ENCODE results near the gene DLG2.

DLG2 gene

DNA sequence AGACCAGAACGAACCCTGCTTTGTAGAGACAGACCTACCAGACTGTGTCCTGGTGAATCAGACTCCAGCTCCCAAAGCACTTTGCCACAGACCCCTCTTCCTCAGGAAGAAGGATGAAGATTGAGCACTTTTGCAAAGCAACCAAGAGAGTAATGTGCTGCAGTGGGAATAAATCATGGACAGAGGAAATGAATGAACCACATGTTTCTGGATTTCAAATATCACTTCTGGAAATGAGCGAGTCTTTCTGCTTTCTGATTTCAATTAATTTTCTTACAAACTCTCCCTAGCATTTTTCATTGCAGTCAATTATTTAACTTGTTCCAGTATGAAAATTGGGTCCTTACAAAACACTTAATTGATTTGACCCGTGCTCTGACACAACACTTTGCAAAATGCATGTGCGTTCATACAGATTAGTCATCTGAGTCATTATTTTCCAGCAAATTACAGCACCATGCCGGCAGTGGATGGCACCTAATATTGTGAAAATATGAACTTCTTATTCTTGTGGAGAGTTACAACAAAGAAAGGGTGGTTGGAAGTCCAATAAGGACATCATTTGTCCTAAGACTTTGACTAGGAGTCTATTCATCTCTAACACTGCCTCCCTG lies 2025.1 kb downstream of the DLG2 start:
- no peaks in the 10 kb centered on the region for H3F3A ChIP-seq (ENCODE audit: control insufficient read depth, insufficient read depth)
- H3K36me3 ChIP-seq (ENCODE audit: control insufficient read depth, low read length) = no peaks in the 10 kb centered on the region
- no peaks in the 10 kb centered on the region for H3K27me3 ChIP-seq (ENCODE audit: control insufficient read depth, low read length)
- H3K27ac ChIP-seq (ENCODE audit: low read depth, low read length) = no peak overlapping the region
- no peak overlapping the region for H3K4me3 ChIP-seq (ENCODE audit: low read length)
- no peak for TF ChIP-seq EZH2phosphoT487 (IDR thresholded peaks at IDR 0.05; ENCODE audit: borderline replicate concordance, low read length)
- TF ChIP-seq, protein P1, sequence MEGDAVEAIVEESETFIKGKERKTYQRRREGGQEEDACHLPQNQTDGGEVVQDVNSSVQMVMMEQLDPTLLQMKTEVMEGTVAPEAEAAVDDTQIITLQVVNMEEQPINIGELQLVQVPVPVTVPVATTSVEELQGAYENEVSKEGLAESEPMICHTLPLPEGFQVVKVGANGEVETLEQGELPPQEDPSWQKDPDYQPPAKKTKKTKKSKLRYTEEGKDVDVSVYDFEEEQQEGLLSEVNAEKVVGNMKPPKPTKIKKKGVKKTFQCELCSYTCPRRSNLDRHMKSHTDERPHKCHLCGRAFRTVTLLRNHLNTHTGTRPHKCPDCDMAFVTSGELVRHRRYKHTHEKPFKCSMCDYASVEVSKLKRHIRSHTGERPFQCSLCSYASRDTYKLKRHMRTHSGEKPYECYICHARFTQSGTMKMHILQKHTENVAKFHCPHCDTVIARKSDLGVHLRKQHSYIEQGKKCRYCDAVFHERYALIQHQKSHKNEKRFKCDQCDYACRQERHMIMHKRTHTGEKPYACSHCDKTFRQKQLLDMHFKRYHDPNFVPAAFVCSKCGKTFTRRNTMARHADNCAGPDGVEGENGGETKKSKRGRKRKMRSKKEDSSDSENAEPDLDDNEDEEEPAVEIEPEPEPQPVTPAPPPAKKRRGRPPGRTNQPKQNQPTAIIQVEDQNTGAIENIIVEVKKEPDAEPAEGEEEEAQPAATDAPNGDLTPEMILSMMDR (IDR thresholded peaks at IDR 0.05; ENCODE audit: low read depth, low read length, poor library complexity, severe bottlenecking) = no peak
- no peak overlapping the region for H3K4me2 ChIP-seq (ENCODE audit: low read length)
- no peaks in the 10 kb centered on the region for H3K9me2 ChIP-seq (replicated peaks; ENCODE audit: control insufficient read depth, low read length)
- H3K4me1 ChIP-seq (ENCODE audit: control insufficient read depth, low read length) = peaks cover 24% of the 10 kb centered on the region
- H4K20me1 ChIP-seq (ENCODE audit: control insufficient read depth, insufficient read depth, low read depth, low read length) = no peaks in the 10 kb centered on the region
- no peaks in the 10 kb centered on the region for H3K9me3 ChIP-seq (ENCODE audit: control insufficient read depth, insufficient read depth, low read length)
- H3K79me2 ChIP-seq (ENCODE audit: control insufficient read depth, low read length) = no peaks in the 10 kb centered on the region

DNA sequence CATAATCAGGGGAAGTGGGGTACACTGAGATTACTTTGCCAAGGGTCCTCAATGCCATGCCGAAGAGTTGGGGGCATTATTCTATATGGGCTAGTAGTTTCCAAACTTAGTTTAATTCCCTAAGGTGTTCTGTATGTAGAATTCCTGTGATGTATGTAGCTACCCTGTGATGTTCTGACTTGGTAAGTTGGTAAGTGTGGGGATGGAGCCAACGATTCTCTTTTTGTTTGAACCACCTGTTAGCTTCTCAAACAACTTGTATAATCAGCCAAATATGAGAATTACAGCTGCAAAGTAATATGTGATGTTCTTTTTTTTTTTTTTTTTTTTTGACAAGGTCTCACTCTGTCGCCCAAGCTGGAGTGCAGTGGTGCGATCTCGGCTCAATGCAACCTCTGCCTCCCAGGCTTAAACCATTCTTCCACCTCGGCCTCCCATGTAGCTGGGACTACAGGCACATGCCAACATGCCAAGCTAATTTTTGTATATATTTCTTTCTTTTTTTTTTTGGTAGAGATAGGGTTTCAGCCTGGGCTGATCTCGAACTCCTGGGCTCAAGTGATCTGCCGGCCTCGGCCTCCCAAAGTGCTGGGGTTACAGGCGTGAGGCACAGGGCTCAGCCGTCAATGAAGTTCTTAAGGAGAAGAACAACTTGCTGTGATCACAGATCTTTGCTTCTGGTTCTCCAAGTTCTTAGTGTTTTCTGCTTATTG lies 2025.8 kb downstream of the DLG2 start:
- H3K27me3 ChIP-seq (ENCODE audit: control insufficient read depth, low read length) = no peaks in the 10 kb centered on the region
- no peak overlapping the region for H3K4me3 ChIP-seq (ENCODE audit: low read length)
- no peak overlapping the region for H3K27ac ChIP-seq (ENCODE audit: low read depth, low read length)
- no peak overlapping the region for H3K4me2 ChIP-seq (ENCODE audit: low read length)
- TF ChIP-seq, protein P1 (IDR thresholded peaks at IDR 0.05; ENCODE audit: low read depth, low read length, poor library complexity, severe bottlenecking) = no peak
- TF ChIP-seq EZH2phosphoT487 (IDR thresholded peaks at IDR 0.05; ENCODE audit: borderline replicate concordance, low read length) = no peak
- no peaks in the 10 kb centered on the region for H3K9me3 ChIP-seq (ENCODE audit: control insufficient read depth, insufficient read depth, low read length)
- no peaks in the 10 kb centered on the region for H4K20me1 ChIP-seq (ENCODE audit: control insufficient read depth, insufficient read depth, low read depth, low read length)
- H3K4me1 ChIP-seq (ENCODE audit: control insufficient read depth, low read length) = peaks cover 24% of the 10 kb centered on the region
- no peaks in the 10 kb centered on the region for H3K36me3 ChIP-seq (ENCODE audit: control insufficient read depth, low read length)
- no peaks in the 10 kb centered on the region for H3F3A ChIP-seq (ENCODE audit: control insufficient read depth, insufficient read depth)
- H3K79me2 ChIP-seq (ENCODE audit: control insufficient read depth, low read length) = no peaks in the 10 kb centered on the region
- H3K9me2 ChIP-seq (replicated peaks; ENCODE audit: control insufficient read depth, low read length) = no peaks in the 10 kb centered on the region

DNA sequence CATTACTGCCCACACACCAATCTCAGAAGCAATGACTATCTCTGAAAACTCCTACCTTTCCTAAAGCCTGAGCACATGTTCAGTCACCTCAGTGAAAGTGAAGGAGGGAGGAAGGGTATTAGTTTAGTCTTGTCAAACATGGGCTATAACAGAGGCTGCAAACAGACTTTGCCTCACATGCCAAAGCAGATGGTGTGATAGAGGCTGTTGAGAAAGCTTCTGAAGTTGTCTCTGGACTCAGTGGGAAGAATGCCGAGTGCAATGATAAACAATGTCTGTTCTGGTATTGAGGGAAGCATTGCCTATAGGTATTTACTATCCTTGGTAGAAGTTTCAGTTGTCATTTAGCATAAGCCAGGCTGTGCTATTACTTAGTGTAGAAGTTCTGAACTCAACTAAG lies 2026.5 kb downstream of the DLG2 start:
- Histone ChIP-seq H4K20me1 (ENCODE audit: control insufficient read depth, insufficient read depth, low read depth, low read length) (no peaks in the 10 kb centered on the region), H3K27me3 (ENCODE audit: control insufficient read depth, low read length) (no peaks in the 10 kb centered on the region), H3K4me3 (ENCODE audit: low read length) (no peak overlapping the region), H3K4me2 (ENCODE audit: low read length) (no peak overlapping the region), H3F3A (ENCODE audit: control insufficient read depth, insufficient read depth) (no peaks in the 10 kb centered on the region), H3K36me3 (ENCODE audit: control insufficient read depth, low read length) (no peaks in the 10 kb centered on the region), H3K9me2 (replicated peaks; ENCODE audit: control insufficient read depth, low read length) (no peaks in the 10 kb centered on the region), H3K79me2 (ENCODE audit: control insufficient read depth, low read length) (no peaks in the 10 kb centered on the region), H3K9me3 (ENCODE audit: control insufficient read depth, insufficient read depth, low read length) (no peaks in the 10 kb centered on the region), H3K27ac (ENCODE audit: low read depth, low read length) (no peak overlapping the region), H3K4me1 (ENCODE audit: control insufficient read depth, low read length) (peaks cover 24% of the 10 kb centered on the region)
- TF ChIP-seq EZH2phosphoT487 (IDR thresholded peaks at IDR 0.05; ENCODE audit: borderline replicate concordance, low read length) = no peak
- TF ChIP-seq, protein P1 (IDR thresholded peaks at IDR 0.05; ENCODE audit: low read depth, low read length, poor library complexity, severe bottlenecking) = no peak

Measured in DOHH2 (cell line).